GM12878 (cell line): Measurements from ENCODE around the gene SFXN2. TPM values are rescaled to one million over a fixed set of nuclear protein-coding genes. Genes with fewer than 3 reads are reported as not detected.

Experiments
- ATAC-seq: fragments of 200-7000 bp; cut with Tn5 transposase; 3 replicates; pipeline ENCODE4 v1.9.1; 2020; ENCODE audit warnings: mild to moderate bottlenecking, moderate library complexity
- BruUV-seq: library from RNA; stranded (reverse); fragments of 400-500 nt; replicated peaks from 2 replicates; lab custom pipeline; 2021; lab: Mats Ljungman, UMichigan
- CTCF ChIA-PET: fragments of 300-600 bp; sonication (Branson Sonifier 250); formaldehyde crosslinking; extraction: SDS; loops from one replicate; lab custom pipeline; 2021; ENCODE audit warnings: inconsistent platforms; lab: Yijun Ruan, JAX
- POLR2A ChIA-PET: fragments of 350-600 bp; formaldehyde crosslinking; extraction: SDS; loops from one replicate; lab custom pipeline; 2021; ENCODE audit warnings: inconsistent platforms; lab: Charles Lee
- RAD21 ChIA-PET: fragments of 300-600 bp; sonication (Branson Sonifier 250); formaldehyde crosslinking; loops from one replicate; lab custom pipeline; 2023; ENCODE audit warnings: antibody characterized with exemption; ENCODE audit not compliant: unreplicated experiment; lab: Charles Lee
- SMC1A ChIA-PET: fragments of 300-600 bp; sonication (Branson Sonifier 250); formaldehyde crosslinking; loops from one replicate; lab custom pipeline; 2023; ENCODE audit not compliant: unreplicated experiment, uncharacterized antibody; lab: Charles Lee
- DNase-seq: peaks from one replicate; pipeline ENCODE4 v3.0.0-alpha.2; 2011; ENCODE audit warnings: low read depth, low spot score
- FAIRE-seq: peaks from 3 replicates; lab custom pipeline; 2011; peaks lifted over from hg19 to GRCh38; lab: Jason Lieb, UNC
- H2AFZ ChIP-seq: 2 replicates; pipeline ENCODE4 v1.6.0; 2011; ENCODE audit warnings: low read depth, low read length, control low read depth; ENCODE audit not compliant: control insufficient read depth
- H3K27ac ChIP-seq: 2 replicates; pipeline ENCODE4 v1.5.1; 2011; ENCODE audit warnings: control low read depth; ENCODE audit not compliant: control insufficient read depth, insufficient read depth
- H3K27me3 ChIP-seq, 2 experiments: replicated peaks in 1 of 2; 2 replicates each; pipeline versions ENCODE4 v1.6.0 to v1.6.1; 2011; ENCODE audit warnings: low read length in 1 of 2; ENCODE audit not compliant: control insufficient read depth in 2 of 2, insufficient read depth in 2 of 2
- H3K36me3 ChIP-seq, 2 experiments: 2 replicates each; pipeline ENCODE4 v1.5.1; 2011; ENCODE audit warnings: low read length in 1 of 2; ENCODE audit not compliant: control insufficient read depth in 2 of 2, insufficient read depth in 2 of 2
- H3K4me1 ChIP-seq: 2 replicates; pipeline ENCODE4 v1.6.1; 2011; ENCODE audit warnings: mild to moderate bottlenecking, low read length, moderate library complexity, mixed read lengths; ENCODE audit not compliant: control insufficient read depth, insufficient read depth
- H3K4me2 ChIP-seq: 2 replicates; pipeline ENCODE4 v1.6.0; 2011; ENCODE audit warnings: control low read depth; ENCODE audit not compliant: control insufficient read depth, insufficient read depth
- H3K4me3 ChIP-seq: fragments of 200-600 bp; sonication (generic); 2 replicates; pipeline ENCODE4 v1.5.1; 2016
- H3K79me2 ChIP-seq: 2 replicates; pipeline ENCODE4 v1.6.0; 2011; ENCODE audit warnings: low read length; ENCODE audit not compliant: control insufficient read depth, insufficient read depth
- H3K9ac ChIP-seq: 2 replicates; pipeline ENCODE4 v1.8.0; 2011; ENCODE audit warnings: low read length, control low read depth, mixed read lengths; ENCODE audit not compliant: control insufficient read depth, insufficient read depth
- H3K9me3 ChIP-seq: replicated peaks from 3 replicates; pipeline ENCODE4 v1.5.1; 2011; ENCODE audit warnings: mild to moderate bottlenecking, low read length; ENCODE audit not compliant: control insufficient read depth, insufficient read depth
- H4K20me1 ChIP-seq: 2 replicates; pipeline ENCODE4 v1.6.0; 2011; ENCODE audit not compliant: control insufficient read depth, insufficient read depth
- BCLAF1 ChIP-seq: fragments of 450-650 bp; IDR thresholded peaks from 2 replicates; pipeline ENCODE4 v1.6.1; 2017; ENCODE audit warnings: antibody characterized with exemption, mild to moderate bottlenecking, moderate library complexity
- IKZF1 ChIP-seq: fragments of 450-650 bp; conservative IDR thresholded peaks from 2 replicates; pipeline ENCODE4 v1.6.1; 2017; ENCODE audit warnings: antibody characterized with exemption, mild to moderate bottlenecking
- MLLT1 ChIP-seq: fragments of 450-650 bp; IDR thresholded peaks from 2 replicates; pipeline ENCODE4 v1.6.1; 2016; ENCODE audit warnings: mild to moderate bottlenecking
- POLR2AphosphoS2 ChIP-seq: IDR thresholded peaks from 2 replicates; pipeline ENCODE4 v1.6.1; 2011; ENCODE audit warnings: low read depth, mild to moderate bottlenecking, low read length, improper control_type of control experiment, moderate library complexity
- PRDM15 ChIP-seq: fragments of 450-650 bp; formaldehyde crosslinking; IDR thresholded peaks from 2 replicates; pipeline ENCODE4 v1.4.0; 2020; ENCODE audit warnings: mild to moderate bottlenecking, moderate library complexity
- TCF7 ChIP-seq: IDR thresholded peaks from 2 replicates; pipeline ENCODE4 v1.6.1; 2014; ENCODE audit warnings: antibody characterized with exemption, borderline replicate concordance
- YY1 ChIP-seq: IDR thresholded peaks from 2 replicates; pipeline ENCODE4 v1.6.1; 2011; ENCODE audit warnings: low read depth, mild to moderate bottlenecking, low read length
- WGBS: methylation state at CpG from one replicate; pipeline ENCODE4 v1.1.6; 2016; ENCODE audit warnings: low lambda C conversion rate; ENCODE audit not compliant: insufficient replicate concordance, insufficient coverage; ENCODE audit errors: missing lambda C conversion rate; 5-methylcytosine and 5-hydroxymethylcytosine counted together
- in situ Hi-C: fragments of 300-500 bp; cut with MboI; formaldehyde crosslinking; loops from 9 replicates; pipeline ENCODE4 v1.14.3; 2018; ENCODE audit warnings: mixed read lengths
- intact Hi-C: fragments of 100-400 bp; cut with micrococcal nuclease; formaldehyde crosslinking; loops from one replicate; pipeline ENCODE4 v1.14.2; 2022; ENCODE audit not compliant: unreplicated experiment
- polyA plus RNA-seq, 11 experiments: library from polyadenylated mRNA; depleted of rRNA in 4 of 11; unstranded in 6 of 11; stranded (reverse) in 5 of 11; fragments of >200 nt; fragmentation: Nextera tagmentation in 4 of 11; fragmentation: Illumina TruSeq in 1 of 11; extraction: Ambion mirVana in 4 of 11; extraction: Trizol in 1 of 11; gene quantifications; 1 replicate in 1 of 11; 2 replicates in 10 of 11; pipeline versions ENCODE4 v1.2.1 to v1.2.3, GENCODE V29; 2011 to 2016; ENCODE audit warnings: inconsistent platforms in 2 of 11, missing spikeins in 2 of 11, low read depth in 1 of 11
- total RNA-seq, 4 experiments: library from RNA; depleted of rRNA in 3 of 4; stranded (reverse); fragments of >200 nt in 3 of 4; fragmentation: Illumina TruSeq in 1 of 4; extraction: Trizol in 1 of 4; gene quantifications; 2 replicates each; pipeline versions ENCODE4 v1.2.1 to v1.2.3, GENCODE V29; 2013 to 2021

Gene SFXN2
- total and polyA plus RNA-seq, 10 of the 15 experiments (the other 5 are each of a cell fraction or from before 2014, with no cell fraction given), result 8.8 to 22.5 (median 18.5) TPM

GRCh38 chr10:102677331-102678067, 36.9 kb upstream of the SFXN2 start:
- CTCF ChIA-PET, result interaction anchor here (0.8 to 8.7 kb wide), 19 partner anchors 8 to 225 kb away, joined by 3 to 128 read pairs (median 8); partner anchors contain the start of genes ACTR1A, ARL3, SFXN2 and SUFU
- H3K27ac ChIP-seq, result no peak overlapping the region
- no peak for DNase-seq
- no peaks in the 10 kb centered on the region for H4K20me1 ChIP-seq
- H3K9ac ChIP-seq, result no peak overlapping the region
- ATAC-seq, result no peak
- no peaks in the 10 kb centered on the region for H3K9me3 ChIP-seq
- no peak overlapping the region for H3K4me2 ChIP-seq
- FAIRE-seq, result no peak
- no peak for TF ChIP-seq IKZF1
- TF ChIP-seq TCF7, result no peak
- TF ChIP-seq BCLAF1, result no peak
- TF ChIP-seq YY1, result no peak
- TF ChIP-seq MLLT1, result no peak
- no peak for TF ChIP-seq POLR2AphosphoS2
- no peak for TF ChIP-seq PRDM15 (CRISPR knock-in tag)
- TF ChIP-seq, all 136 proteins: peak for 0
- Histone ChIP-seq H3K4me1 (peaks cover 29% of the 10 kb centered on the region), H3K36me3 (peaks cover 0 to 2% of the 10 kb centered on the region in 2 experiments; a peak in 1 of 4 replicates), H3K79me2 (no peaks in the 10 kb centered on the region), H2AFZ (no peak overlapping the region), H3K27me3 (no peaks in the 10 kb centered on the region), H3K4me3 (no peak overlapping the region)
- SMC1A ChIA-PET, result interaction anchor here (0.8 to 8.2 kb wide), 15 partner anchors 11 to 224 kb away, joined by 3 to 140 read pairs (median 4); partner anchors contain the start of genes ARL3, BORCS7, SFXN2 and TRIM8
- WGBS, result 87% methylated on average over 9 of the region's 9 CpGs
- RAD21 ChIA-PET, result interaction anchor here (0.6 to 8.4 kb wide), 7 partner anchors 17 to 94 kb away, joined by 3 to 140 read pairs (median 9); partner anchors contain the start of genes ARL3 and SFXN2
- BruUV-seq, result no TSS peak
- in situ Hi-C loops, result no loop called here
- intact Hi-C loops, result loop anchor here (2.0 kb wide), 1 partner anchor 35 kb away; no protein-coding TSS in a partner anchor
- POLR2A ChIA-PET, result interaction anchor here (0.6 to 7.3 kb wide), 10 partner anchors 9 to 251 kb away, joined by 3 to 151 read pairs (median 4); partner anchors contain the start of genes ARL3, SFXN2 and TRIM8
